ENCODE results near the gene CMSS1. TPM values are rescaled to one million over a fixed set of nuclear protein-coding genes. Genes with fewer than 3 reads are reported as not detected.

The CMSS1 gene
- total RNA-seq, 4 donors from 2014 or later = 11.2 to 16.3 (median 14.1) TPM

GRCh38 chr3:100165926-100166550 is 348.4 kb downstream of the CMSS1 start:
- DNase-seq (ENCODE audit: extremely low spot score) = no peak
- WGBS = 94% methylated on average over 2 of the region's 2 CpGs
- Histone ChIP-seq H3K27ac (replicated peaks in 1 of 4) (no peak overlapping the region), H3K9me3 (no peaks in the 10 kb centered on the region), H3K27me3 (no peaks in the 10 kb centered on the region), H3K4me1 (peaks cover 8 to 23% (median 21%) of the 10 kb centered on the region in 4 donors), H3K36me3 (no peaks in the 10 kb centered on the region), H3K4me3 (no peak overlapping the region)
- TF ChIP-seq EP300 (IDR thresholded peaks at IDR 0.05) (no peak), POLR2AphosphoS5 (IDR thresholded peaks at IDR 0.05) (no peak), POLR2A (IDR thresholded peaks at IDR 0.05; ENCODE audit: low read depth) (no peak), CTCF (IDR thresholded peaks at IDR 0.05) (no peak)
- intact Hi-C loops (cut with DNase I) = no loop called here

- intact Hi-C loops (cut with DNase I) = no loop called here
These were observed 351.7 kb downstream of the CMSS1 start for GRCh38 chr3:100169201-100169920.

GRCh38 chr3:100170486-100170885 is 352.8 kb downstream of the CMSS1 start:
- WGBS = 95% methylated on average over 3 of the region's 3 CpGs
- no peak for DNase-seq (ENCODE audit: extremely low spot score)
- peaks cover 5 to 26% (median 16%) of the 10 kb centered on the region in 4 donors for H3K4me1 ChIP-seq
- no peak overlapping the region for H3K27ac ChIP-seq (replicated peaks in 1 of 4)
- intact Hi-C loops (cut with DNase I) = loop anchor here (10.0 kb wide), 1 partner anchor 64 kb away; no protein-coding TSS in a partner anchor
- no peaks in the 10 kb centered on the region for H3K27me3 ChIP-seq
- H3K36me3 ChIP-seq = peaks cover 0 to 10% (median 0%) of the 10 kb centered on the region in 4 donors
- H3K9me3 ChIP-seq = no peaks in the 10 kb centered on the region
- no peak overlapping the region for H3K4me3 ChIP-seq
- TF ChIP-seq EP300 (IDR thresholded peaks at IDR 0.05) = no peak
- no peak for TF ChIP-seq CTCF (IDR thresholded peaks at IDR 0.05)
- no peak for TF ChIP-seq POLR2A (IDR thresholded peaks at IDR 0.05; ENCODE audit: low read depth)
- no peak for TF ChIP-seq POLR2AphosphoS5 (IDR thresholded peaks at IDR 0.05)

More at GRCh38 chr3:100169201-100169920, 351.7 kb downstream of the CMSS1 start:
- Histone ChIP-seq H3K4me3 (no peak overlapping the region), H3K9me3 (no peaks in the 10 kb centered on the region), H3K27ac (replicated peaks in 1 of 4) (no peak overlapping the region), H3K27me3 (no peaks in the 10 kb centered on the region), H3K36me3 (peaks cover 0 to 10% (median 0%) of the 10 kb centered on the region in 4 donors), H3K4me1 (peaks cover 0 to 17% (median 12%) of the 10 kb centered on the region in 4 donors)
- DNase-seq (ENCODE audit: extremely low spot score) = no peak
- TF ChIP-seq POLR2A (IDR thresholded peaks at IDR 0.05; ENCODE audit: low read depth) (no peak), POLR2AphosphoS5 (IDR thresholded peaks at IDR 0.05) (no peak), CTCF (IDR thresholded peaks at IDR 0.05) (no peak), EP300 (IDR thresholded peaks at IDR 0.05) (no peak)
- WGBS = 46% methylated on average over 4 of the region's 4 CpGs

GRCh38 chr3:100171211-100171914 is 353.7 kb downstream of the CMSS1 start:
- no peak for DNase-seq (ENCODE audit: extremely low spot score)
- Histone ChIP-seq H3K4me1 (peaks cover 8 to 31% (median 17%) of the 10 kb centered on the region in 4 donors), H3K27me3 (no peaks in the 10 kb centered on the region), H3K9me3 (no peaks in the 10 kb centered on the region), H3K4me3 (no peak overlapping the region), H3K27ac (replicated peaks in 1 of 4) (no peak overlapping the region), H3K36me3 (peaks cover 0 to 10% (median 0%) of the 10 kb centered on the region in 4 donors)
- WGBS = 98% methylated on average over 6 of the region's 6 CpGs
- intact Hi-C loops (cut with DNase I) = loop anchor here (10.0 kb wide), 1 partner anchor 63 kb away; no protein-coding TSS in a partner anchor
- no peak for TF ChIP-seq CTCF (IDR thresholded peaks at IDR 0.05)
- TF ChIP-seq EP300 (IDR thresholded peaks at IDR 0.05) = no peak
- TF ChIP-seq POLR2AphosphoS5 (IDR thresholded peaks at IDR 0.05) = no peak
- no peak for TF ChIP-seq POLR2A (IDR thresholded peaks at IDR 0.05; ENCODE audit: low read depth)

Measured in esophagus muscularis mucosa (tissue), 4 donors.